GM23248 (cell line): ENCODE measurements around the gene SLC25A53. TPM values are rescaled to one million over a fixed set of nuclear protein-coding genes. Genes with fewer than 3 reads are reported as not detected.

ENCODE experiments used
- DNase-seq: peaks from one replicate; pipeline ENCODE4 v3.0.0-alpha.2; 2015
- H2AFZ ChIP-seq: fragments of 200-600 bp; sonication (generic); 2 replicates; pipeline ENCODE4 v1.6.1; 2016; ENCODE audit warnings: antibody characterized with exemption
- H3F3A ChIP-seq: fragments of 200-600 bp; sonication (generic); 2 replicates; pipeline ENCODE4 v1.6.1; 2016; ENCODE audit warnings: mild to moderate bottlenecking, antibody characterized with exemption, mixed run types; ENCODE audit not compliant: insufficient read depth
- H3K27ac ChIP-seq: fragments of 200-600 bp; sonication (generic); 2 replicates; pipeline ENCODE4 v1.5.1; 2016; ENCODE audit warnings: mild to moderate bottlenecking
- H3K27me3 ChIP-seq: fragments of 200-600 bp; sonication (generic); replicated peaks from 2 replicates; pipeline ENCODE4 v1.6.1; 2016; ENCODE audit warnings: mild to moderate bottlenecking; ENCODE audit not compliant: insufficient read depth
- H3K36me3 ChIP-seq: fragments of 200-600 bp; sonication (generic); 2 replicates; pipeline ENCODE4 v1.6.1; 2016; ENCODE audit warnings: low read depth, mild to moderate bottlenecking
- H3K4me1 ChIP-seq: fragments of 200-600 bp; sonication (generic); 2 replicates; pipeline ENCODE4 v1.6.1; 2016; ENCODE audit warnings: mild to moderate bottlenecking; ENCODE audit not compliant: insufficient read depth
- H3K4me2 ChIP-seq: fragments of 200-600 bp; sonication (generic); one replicate; pipeline ENCODE4 v1.6.1; 2016; ENCODE audit warnings: mild to moderate bottlenecking; ENCODE audit not compliant: unreplicated experiment
- H3K4me3 ChIP-seq: fragments of 200-600 bp; sonication (generic); 2 replicates; pipeline ENCODE4 v1.5.1; 2016; ENCODE audit warnings: mild to moderate bottlenecking
- H3K79me2 ChIP-seq: fragments of 200-600 bp; sonication (generic); 2 replicates; pipeline ENCODE4 v1.6.1; 2016; ENCODE audit warnings: mild to moderate bottlenecking; ENCODE audit not compliant: insufficient read depth
- H3K9ac ChIP-seq: fragments of 200-600 bp; sonication (generic); 2 replicates; pipeline ENCODE4 v1.6.1; 2016; ENCODE audit warnings: mild to moderate bottlenecking
- H3K9me2 ChIP-seq: fragments of 200-600 bp; sonication (generic); 2 replicates; pipeline ENCODE4 v1.6.1; 2016; ENCODE audit warnings: mixed run types, mild to moderate bottlenecking, moderate library complexity; ENCODE audit not compliant: insufficient read depth
- H3K9me3 ChIP-seq: fragments of 200-600 bp; sonication (generic); one replicate; pipeline ENCODE4 v1.6.1; 2017; ENCODE audit warnings: low read depth
- H4K20me1 ChIP-seq: fragments of 200-600 bp; sonication (generic); 2 replicates; pipeline ENCODE4 v1.6.0; 2016; ENCODE audit not compliant: insufficient read depth
- EZH2 ChIP-seq: fragments of 200-600 bp; sonication (generic); IDR thresholded peaks from 2 replicates; pipeline ENCODE4 v1.6.1; 2018; ENCODE audit warnings: antibody characterized with exemption, mild to moderate bottlenecking; ENCODE audit not compliant: insufficient read depth, poor library complexity, severe bottlenecking
- EZH2phosphoT487 ChIP-seq: fragments of 200-600 bp; sonication (generic); IDR thresholded peaks from 2 replicates; pipeline ENCODE4 v1.6.1; 2018; ENCODE audit warnings: antibody characterized with exemption, moderate library complexity, mild to moderate bottlenecking, low read depth; ENCODE audit not compliant: insufficient read depth
- WGBS, 2 experiments: methylation state at CpG; one replicate each; pipeline ENCODE4 v1.1.6; 2015 to 2017; ENCODE audit warnings: low lambda C conversion rate in 2 of 2, low coverage in 1 of 2; ENCODE audit errors: missing lambda C conversion rate in 2 of 2; 5-methylcytosine and 5-hydroxymethylcytosine counted together
- in situ Hi-C: fragments of 300-500 bp; cut with MboI; formaldehyde crosslinking; loops from 2 replicates; pipeline ENCODE4 v1.15.0; 2020
- polyA plus RNA-seq: library from polyadenylated mRNA; unstranded; fragments of >200 nt; fragmentation: Nextera tagmentation; extraction: Ambion mirVana; gene quantifications from 2 replicates; pipeline ENCODE4 v1.2.1, GENCODE V29; 2016
- total RNA-seq: library from RNA; depleted of rRNA; stranded (reverse); fragments of >200 nt; shearing (Covaris generic); gene quantifications from 2 replicates; pipeline ENCODE4 v1.2.3, GENCODE V29; 2014

The SLC25A53 gene
- total and polyA plus RNA-seq, 2 experiments from 2014 or later: 6.0 to 9.9 TPM

- no peaks in the 10 kb centered on the region for H3K9me2 ChIP-seq
- no peaks in the 10 kb centered on the region for H3K4me1 ChIP-seq
- no peaks in the 10 kb centered on the region for H3K9me3 ChIP-seq
- TF ChIP-seq EZH2phosphoT487 (no peak), EZH2 (no peak)
- no peak overlapping the region for H2AFZ ChIP-seq
- no peaks in the 10 kb centered on the region for H4K20me1 ChIP-seq
- no peaks in the 10 kb centered on the region for H3F3A ChIP-seq
- no peak overlapping the region for H3K4me2 ChIP-seq
- no peaks in the 10 kb centered on the region for H3K27me3 ChIP-seq
- H3K9ac ChIP-seq: no peak overlapping the region
- in situ Hi-C loops: loop anchor here (25.0 kb wide), 1 partner anchor 268 kb away; the partner anchor contains the start of gene RAB9B
- no peaks in the 10 kb centered on the region for H3K79me2 ChIP-seq
- H3K27ac ChIP-seq: no peak overlapping the region
- H3K4me3 ChIP-seq: no peak overlapping the region
- DNase-seq: no peak
- 36 to 40% methylated on average over 10 to 11 of the region's 11 CpGs for WGBS, 2 experiments
- H3K36me3 ChIP-seq: no peaks in the 10 kb centered on the region
These were observed 51.2 kb downstream of the SLC25A53 start for GRCh38 chrX:104105330-104106262.

GRCh38 chrX:104104676-104105075, 52.1 kb downstream of the SLC25A53 start:
- no peaks in the 10 kb centered on the region for H3K9me3 ChIP-seq
- no peak overlapping the region for H3K9ac ChIP-seq
- H3F3A ChIP-seq: no peaks in the 10 kb centered on the region
- in situ Hi-C loops: loop anchor here (25.0 kb wide), 1 partner anchor 267 kb away; the partner anchor contains the start of gene RAB9B
- H3K36me3 ChIP-seq: no peaks in the 10 kb centered on the region
- no peak overlapping the region for H3K4me3 ChIP-seq
- no peaks in the 10 kb centered on the region for H3K79me2 ChIP-seq
- no peaks in the 10 kb centered on the region for H3K4me1 ChIP-seq
- no peaks in the 10 kb centered on the region for H3K27me3 ChIP-seq
- H3K9me2 ChIP-seq: no peaks in the 10 kb centered on the region
- TF ChIP-seq EZH2phosphoT487: no peak
- TF ChIP-seq EZH2: no peak
- no peak overlapping the region for H3K4me2 ChIP-seq
- no peak overlapping the region for H2AFZ ChIP-seq
- DNase-seq: no peak
- no peak overlapping the region for H3K27ac ChIP-seq
- no peaks in the 10 kb centered on the region for H4K20me1 ChIP-seq
- 72 to 80% methylated on average over 6 to 10 of the region's 10 CpGs for WGBS, 2 experiments

GRCh38 chrX:104098919-104099318, 57.9 kb downstream of the SLC25A53 start:
- H3K9me2 ChIP-seq: no peaks in the 10 kb centered on the region
- no peak for DNase-seq
- H4K20me1 ChIP-seq: no peaks in the 10 kb centered on the region
- no peaks in the 10 kb centered on the region for H3K79me2 ChIP-seq
- in situ Hi-C loops: no loop called here
- no peak overlapping the region for H2AFZ ChIP-seq
- H3K9ac ChIP-seq: no peak overlapping the region
- H3K4me2 ChIP-seq: no peak overlapping the region
- H3K36me3 ChIP-seq: no peaks in the 10 kb centered on the region
- H3K4me3 ChIP-seq: no peak overlapping the region
- no peaks in the 10 kb centered on the region for H3K4me1 ChIP-seq
- no peaks in the 10 kb centered on the region for H3K27me3 ChIP-seq
- H3F3A ChIP-seq: no peaks in the 10 kb centered on the region
- H3K27ac ChIP-seq: no peak overlapping the region
- H3K9me3 ChIP-seq: no peaks in the 10 kb centered on the region
- TF ChIP-seq EZH2 (no peak), EZH2phosphoT487 (no peak)

- Histone ChIP-seq H3K4me2 (no peak overlapping the region), H3K27me3 (no peaks in the 10 kb centered on the region), H3K4me3 (no peak overlapping the region), H4K20me1 (no peaks in the 10 kb centered on the region), H3K36me3 (no peaks in the 10 kb centered on the region), H3K4me1 (no peaks in the 10 kb centered on the region), H2AFZ (no peak overlapping the region), H3K79me2 (no peaks in the 10 kb centered on the region), H3K9ac (no peak overlapping the region), H3K27ac (no peak overlapping the region), H3K9me2 (no peaks in the 10 kb centered on the region), H3F3A (no peaks in the 10 kb centered on the region), H3K9me3 (no peaks in the 10 kb centered on the region)
- DNase-seq: peak; percentile 62
- WGBS, 2 experiments: 4 to 5% methylated on average over 4 of the region's 4 CpGs
- in situ Hi-C loops: no loop called here
- no peak for TF ChIP-seq EZH2phosphoT487
- no peak for TF ChIP-seq EZH2
These were observed 58.5 kb downstream of the SLC25A53 start for GRCh38 chrX:104098151-104098808.
